ENCODE data around the gene C5orf58. TPM values are rescaled to one million over a fixed set of nuclear protein-coding genes. Genes with fewer than 3 reads are reported as not detected.
"Not testable (repeated sequence)": the region's sequence is repeated elsewhere in the genome, so short reads cannot be mapped to it uniquely, and the experiment has no call there.

C5orf58 gene
- total RNA-seq, 2 experiments from 2014 or later: not detected

- Mint-ChIP-seq H3K4me3 (no peak overlapping the region), H3K36me3 (ENCODE audit: low read depth) (no peaks in the 10 kb centered on the region), H3K27me3 (ENCODE audit: low read depth) (no peaks in the 10 kb centered on the region), H3K27ac (no peak overlapping the region), H3K9me3 (no peaks in the 10 kb centered on the region), H3K4me1 (ENCODE audit: low read depth) (peaks cover 7% of the 10 kb centered on the region)
- CTCF ChIA-PET: interaction anchor here (0.5 to 10.6 kb wide), 39 partner anchors 8 to 408 kb away, joined by 3 to 165 read pairs (median 5); no protein-coding TSS in a partner anchor
- DNase-seq: peak; percentile 91
- intact Hi-C loops (cut with micrococcal nuclease): loop anchor here (1.0 to 5.0 kb wide), 5 partner anchors 43 to 407 kb away; no protein-coding TSS in a partner anchor
Observed at GRCh38 chr5:170225326-170226128, 7.3 kb upstream of the C5orf58 start.

DNA sequence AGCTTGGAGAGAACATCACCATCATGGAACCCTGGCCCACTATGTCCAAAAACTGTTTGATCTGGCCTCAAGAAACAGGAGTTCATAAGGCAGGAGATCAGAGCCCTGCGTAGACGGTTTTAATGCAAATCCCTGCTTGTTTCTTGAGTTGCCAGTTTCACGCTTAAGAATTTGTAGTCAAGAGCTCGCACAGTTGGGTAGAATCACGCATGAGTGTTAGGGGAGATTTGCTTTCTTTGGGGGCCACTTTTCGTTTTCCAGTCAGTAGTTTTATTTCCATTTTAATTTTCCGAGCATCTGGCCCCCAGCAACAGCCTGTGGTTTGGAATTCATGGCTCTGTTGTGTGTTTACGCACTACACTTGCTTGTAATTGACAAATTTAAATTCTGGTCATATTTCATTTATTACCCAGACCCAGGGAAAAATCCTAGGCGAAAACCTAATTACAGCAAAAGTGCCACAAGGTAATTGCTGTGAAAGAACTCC is 6.6 kb upstream of the C5orf58 start:
- H3K27me3 Mint-ChIP-seq (ENCODE audit: low read depth): no peaks in the 10 kb centered on the region
- no peaks in the 10 kb centered on the region for H3K36me3 Mint-ChIP-seq (ENCODE audit: low read depth)
- intact Hi-C loops (cut with micrococcal nuclease): loop anchor here (1.0 to 5.0 kb wide), 5 partner anchors 42 to 406 kb away; no protein-coding TSS in a partner anchor
- H3K9me3 Mint-ChIP-seq: no peaks in the 10 kb centered on the region
- H3K27ac Mint-ChIP-seq: no peak overlapping the region
- no peak overlapping the region for H3K4me3 Mint-ChIP-seq
- CTCF ChIA-PET: interaction anchor here (0.5 to 10.6 kb wide), 41 partner anchors 9 to 407 kb away, joined by 3 to 165 read pairs (median 5); no protein-coding TSS in a partner anchor
- no peak for DNase-seq
- H3K4me1 Mint-ChIP-seq (ENCODE audit: low read depth): peaks cover 7% of the 10 kb centered on the region

GRCh38 chr5:170226661-170227060 is 6.1 kb upstream of the C5orf58 start:
- Mint-ChIP-seq H3K27me3 (ENCODE audit: low read depth) (no peaks in the 10 kb centered on the region), H3K36me3 (ENCODE audit: low read depth) (no peaks in the 10 kb centered on the region), H3K9me3 (no peaks in the 10 kb centered on the region), H3K4me3 (no peak overlapping the region), H3K4me1 (ENCODE audit: low read depth) (peaks cover 7% of the 10 kb centered on the region), H3K27ac (no peak overlapping the region)
- DNase-seq: no peak
- CTCF ChIA-PET: interaction anchor here (0.7 to 10.6 kb wide), 31 partner anchors 9 to 407 kb away, joined by 3 to 165 read pairs (median 5); no protein-coding TSS in a partner anchor
- intact Hi-C loops (cut with micrococcal nuclease): loop anchor here (1.0 to 5.0 kb wide), 5 partner anchors 42 to 406 kb away; no protein-coding TSS in a partner anchor

GRCh38 chr5:170228762-170229435 is 3.9 kb upstream of the C5orf58 start:
- H3K27ac Mint-ChIP-seq: no peak overlapping the region
- CTCF ChIA-PET: interaction anchor here (0.6 to 10.6 kb wide), 6 partner anchors 8 to 190 kb away, joined by 4 to 165 read pairs (median 48); no protein-coding TSS in a partner anchor

GRCh38 chr5:170233358-170233892 is 640 bp downstream of the C5orf58 start:
- Mint-ChIP-seq H3K4me3 (no peak overlapping the region), H3K27ac (no peak overlapping the region), H3K27me3 (ENCODE audit: low read depth) (no peaks in the 10 kb centered on the region), H3K4me1 (ENCODE audit: low read depth) (peaks cover 8% of the 10 kb centered on the region), H3K36me3 (ENCODE audit: low read depth) (no peaks in the 10 kb centered on the region), H3K9me3 (no peaks in the 10 kb centered on the region)
- CTCF ChIA-PET: interaction anchor here (1.0 to 1.1 kb wide), 2 partner anchors 41 to 106 kb away, joined by 3 to 4 read pairs; no protein-coding TSS in a partner anchor
- no peak for DNase-seq
- intact Hi-C loops (cut with micrococcal nuclease): no loop called here

More at GRCh38 chr5:170228762-170229435, 3.9 kb upstream of the C5orf58 start:
- Mint-ChIP-seq H3K36me3 (ENCODE audit: low read depth) (no peaks in the 10 kb centered on the region), H3K4me1 (ENCODE audit: low read depth) (peaks cover 7% of the 10 kb centered on the region), H3K9me3 (no peaks in the 10 kb centered on the region), H3K27me3 (ENCODE audit: low read depth) (no peaks in the 10 kb centered on the region), H3K4me3 (no peak overlapping the region)
- intact Hi-C loops (cut with micrococcal nuclease): loop anchor here (5.0 kb wide), 1 partner anchor 403 kb away; no protein-coding TSS in a partner anchor
- no peak for DNase-seq

DNA sequence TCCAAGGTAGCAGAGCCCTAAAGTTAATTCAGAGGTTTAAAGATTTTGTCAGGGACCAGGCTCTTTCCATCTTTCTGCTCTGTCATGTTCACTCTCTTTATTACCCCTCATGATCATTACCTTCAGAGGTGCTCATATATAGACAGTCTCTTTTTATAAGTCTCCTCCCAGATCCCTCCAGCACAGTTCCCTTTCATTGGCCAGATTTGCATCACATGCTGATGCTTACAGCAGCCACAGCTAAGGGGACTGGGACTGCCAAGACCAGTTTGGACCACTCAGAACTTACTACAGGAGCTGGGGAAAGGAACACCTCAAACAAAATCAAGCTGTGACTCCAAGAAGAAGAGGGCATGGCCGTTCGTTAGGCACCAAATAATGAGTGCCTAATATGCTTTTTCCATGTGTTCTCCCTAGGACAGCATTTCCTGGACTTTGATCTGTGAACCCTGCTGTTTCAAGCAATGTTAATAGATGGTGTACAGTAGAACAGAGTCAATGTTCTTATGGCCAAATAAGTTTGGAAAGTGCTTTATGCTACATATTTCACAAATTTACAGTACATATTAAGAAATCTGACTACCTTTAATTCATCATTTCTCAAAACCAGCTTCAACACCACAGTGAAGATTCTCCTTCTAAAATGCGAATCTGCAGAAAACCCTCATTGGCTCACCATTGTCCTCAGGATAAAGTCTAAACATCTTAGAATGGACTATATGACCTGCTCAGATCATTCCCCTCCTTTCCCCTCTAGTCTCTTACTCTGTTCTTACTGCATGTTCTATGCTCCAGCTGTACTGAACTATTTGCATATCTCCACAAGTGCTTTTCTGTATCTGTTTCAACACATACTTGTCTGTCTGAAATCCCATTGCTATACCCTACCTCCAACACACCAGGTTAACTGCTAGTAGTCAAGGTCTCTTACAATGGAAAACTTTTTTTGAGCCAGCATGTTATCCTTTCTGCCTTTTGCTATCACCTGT is 3.4 kb downstream of the C5orf58 start:
- Mint-ChIP-seq H3K4me1 (ENCODE audit: low read depth) (peaks cover 12% of the 10 kb centered on the region), H3K36me3 (ENCODE audit: low read depth) (no peaks in the 10 kb centered on the region), H3K4me3 (no peak overlapping the region), H3K27me3 (ENCODE audit: low read depth) (no peaks in the 10 kb centered on the region), H3K9me3 (no peaks in the 10 kb centered on the region), H3K27ac (no peak overlapping the region)
- intact Hi-C loops (cut with micrococcal nuclease): no loop called here
- DNase-seq: no peak
- CTCF ChIA-PET: interaction anchor here (0.6 to 5.5 kb wide), 8 partner anchors 9 to 150 kb away, joined by 3 to 43 read pairs (median 4); no protein-coding TSS in a partner anchor

- CTCF ChIA-PET: interaction anchor here (0.6 to 5.5 kb wide), 5 partner anchors 12 to 393 kb away, joined by 3 to 43 read pairs (median 3); no protein-coding TSS in a partner anchor
- no peaks in the 10 kb centered on the region for H3K27me3 Mint-ChIP-seq (ENCODE audit: low read depth)
- H3K27ac Mint-ChIP-seq: no peak overlapping the region
- H3K9me3 Mint-ChIP-seq: no peaks in the 10 kb centered on the region
- H3K4me3 Mint-ChIP-seq: no peak overlapping the region
- H3K36me3 Mint-ChIP-seq (ENCODE audit: low read depth): no peaks in the 10 kb centered on the region
- peaks cover 12% of the 10 kb centered on the region for H3K4me1 Mint-ChIP-seq (ENCODE audit: low read depth)
- DNase-seq: no peak
- intact Hi-C loops (cut with micrococcal nuclease): loop anchor here (1.0 kb wide), 1 partner anchor 10 kb away; no protein-coding TSS in a partner anchor
Observed at GRCh38 chr5:170238456-170239196, 5.8 kb downstream of the C5orf58 start.

DNA sequence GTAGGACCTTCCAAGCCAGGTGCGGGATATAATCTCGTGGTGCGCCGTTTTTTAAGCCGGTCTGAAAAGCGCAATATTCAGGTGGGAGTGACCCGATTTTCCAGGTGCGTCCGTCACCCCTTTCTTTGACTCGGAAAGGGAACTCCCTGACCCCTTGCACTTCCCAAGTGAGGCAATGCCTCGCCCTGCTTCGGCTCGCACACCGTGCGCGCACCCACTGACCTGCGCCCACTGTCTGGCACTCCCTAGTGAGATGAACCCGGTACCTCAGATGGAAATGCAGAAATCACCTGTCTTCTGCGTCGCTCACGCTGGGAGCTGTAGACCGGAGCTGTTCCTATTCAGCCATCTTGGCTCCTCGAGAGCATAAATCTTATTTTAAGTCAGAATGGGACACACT is 12.7 kb downstream of the C5orf58 start:
- H3K27ac Mint-ChIP-seq; H3K27me3 Mint-ChIP-seq (ENCODE audit: low read depth); DNase-seq; intact Hi-C loops (cut with micrococcal nuclease); H3K9me3 Mint-ChIP-seq; H3K4me3 Mint-ChIP-seq: not testable (repeated sequence)
- Mint-ChIP-seq H3K36me3 (ENCODE audit: low read depth) (peaks cover 42% of the 10 kb centered on the region), H3K4me1 (ENCODE audit: low read depth) (peaks cover 18% of the 10 kb centered on the region)
- CTCF ChIA-PET: interaction anchor here (2.3 to 2.5 kb wide), 3 partner anchors 20 to 29 kb away, joined by 7 to 21 read pairs (median 13); no protein-coding TSS in a partner anchor

- intact Hi-C loops (cut with micrococcal nuclease): no loop called here
- Mint-ChIP-seq H3K4me1 (ENCODE audit: low read depth) (peaks cover 25% of the 10 kb centered on the region), H3K27me3 (ENCODE audit: low read depth) (no peaks in the 10 kb centered on the region), H3K36me3 (ENCODE audit: low read depth) (peaks cover 51% of the 10 kb centered on the region), H3K27ac (no peak overlapping the region), H3K4me3 (no peak overlapping the region), H3K9me3 (peaks cover 5% of the 10 kb centered on the region)
- no peak for DNase-seq
- CTCF ChIA-PET: interaction anchor here (1.5 to 2.5 kb wide), 5 partner anchors 21 to 93 kb away, joined by 6 to 21 read pairs (median 9); no protein-coding TSS in a partner anchor
Observed at GRCh38 chr5:170246126-170246870, 13.5 kb downstream of the C5orf58 start.

DNA sequence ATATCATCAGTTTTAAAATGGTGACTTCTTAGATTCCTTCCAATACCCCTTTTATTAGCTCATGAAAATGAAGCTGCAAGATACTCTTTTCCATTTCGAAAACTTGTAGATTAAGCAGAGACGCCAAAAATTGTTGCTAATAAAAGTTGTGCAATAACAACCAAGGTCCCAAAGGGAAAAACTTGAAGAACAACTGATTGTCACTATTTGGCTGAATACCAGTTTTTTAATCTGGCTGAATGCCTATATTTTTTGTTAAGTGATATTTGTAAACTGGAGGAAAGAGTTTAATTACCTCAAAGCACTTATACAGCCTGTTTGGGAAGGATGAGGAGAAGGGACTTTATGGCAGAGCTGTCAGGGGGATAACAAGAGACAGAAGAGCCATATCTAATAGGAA is 14.6 kb downstream of the C5orf58 start:
- H3K4me3 Mint-ChIP-seq: no peak overlapping the region
- H3K36me3 Mint-ChIP-seq (ENCODE audit: low read depth): peaks cover 61% of the 10 kb centered on the region
- H3K9me3 Mint-ChIP-seq: peaks cover 5% of the 10 kb centered on the region
- CTCF ChIA-PET: interaction anchor here (1.5 to 2.5 kb wide), 5 partner anchors 20 to 92 kb away, joined by 6 to 21 read pairs (median 9); no protein-coding TSS in a partner anchor
- intact Hi-C loops (cut with micrococcal nuclease): no loop called here
- peak overlapping the region; percentile 54 for H3K27ac Mint-ChIP-seq
- H3K4me1 Mint-ChIP-seq (ENCODE audit: low read depth): peaks cover 34% of the 10 kb centered on the region
- DNase-seq: no peak
- no peaks in the 10 kb centered on the region for H3K27me3 Mint-ChIP-seq (ENCODE audit: low read depth)
